BE2C (cell line): Measurements from ENCODE around the gene PTOV1.

Source experiments
- DNase-seq: peaks from one replicate; pipeline ENCODE4 v3.0.0-alpha.2; 2020
- H3K27me3 ChIP-seq: fragments of 250-450 bp; sonication (Bioruptor Pico); 2 replicates; pipeline ENCODE4 v1.5.1; 2020; ENCODE audit warnings: mild to moderate bottlenecking
- H3K36me3 ChIP-seq: fragments of 250-450 bp; sonication (Bioruptor Pico); 2 replicates; pipeline ENCODE4 v1.5.1; 2020; ENCODE audit warnings: mild to moderate bottlenecking
- H3K4me1 ChIP-seq: fragments of 250-450 bp; sonication (Bioruptor Pico); 2 replicates; pipeline ENCODE4 v1.5.1; 2020
- H3K4me3 ChIP-seq: 2 replicates; pipeline ENCODE4 v1.5.1; 2011; ENCODE audit warnings: low read depth, low read length
- H3K9me3 ChIP-seq: fragments of 250-450 bp; sonication (Bioruptor Pico); 2 replicates; pipeline ENCODE4 v1.5.1; 2020
- CTCF ChIP-seq: IDR thresholded peaks from 2 replicates; pipeline ENCODE4 v1.5.1; 2012; ENCODE audit warnings: mild to moderate bottlenecking, low read depth, low read length

The PTOV1 gene

GRCh38 chr19:49889038-49889686 lies 38.2 kb downstream of the PTOV1 start:
- DNase-seq: no peak
- no peaks in the 10 kb centered on the region for H3K9me3 ChIP-seq
- H3K4me1 ChIP-seq: peaks cover 6% of the 10 kb centered on the region; the same call in 1 of the 2 replicates
- H3K36me3 ChIP-seq: no peaks in the 10 kb centered on the region; the same call in 1 of the 2 replicates
- TF ChIP-seq CTCF: no peak
- H3K27me3 ChIP-seq: no peaks in the 10 kb centered on the region
- no peak overlapping the region for H3K4me3 ChIP-seq

DNA sequence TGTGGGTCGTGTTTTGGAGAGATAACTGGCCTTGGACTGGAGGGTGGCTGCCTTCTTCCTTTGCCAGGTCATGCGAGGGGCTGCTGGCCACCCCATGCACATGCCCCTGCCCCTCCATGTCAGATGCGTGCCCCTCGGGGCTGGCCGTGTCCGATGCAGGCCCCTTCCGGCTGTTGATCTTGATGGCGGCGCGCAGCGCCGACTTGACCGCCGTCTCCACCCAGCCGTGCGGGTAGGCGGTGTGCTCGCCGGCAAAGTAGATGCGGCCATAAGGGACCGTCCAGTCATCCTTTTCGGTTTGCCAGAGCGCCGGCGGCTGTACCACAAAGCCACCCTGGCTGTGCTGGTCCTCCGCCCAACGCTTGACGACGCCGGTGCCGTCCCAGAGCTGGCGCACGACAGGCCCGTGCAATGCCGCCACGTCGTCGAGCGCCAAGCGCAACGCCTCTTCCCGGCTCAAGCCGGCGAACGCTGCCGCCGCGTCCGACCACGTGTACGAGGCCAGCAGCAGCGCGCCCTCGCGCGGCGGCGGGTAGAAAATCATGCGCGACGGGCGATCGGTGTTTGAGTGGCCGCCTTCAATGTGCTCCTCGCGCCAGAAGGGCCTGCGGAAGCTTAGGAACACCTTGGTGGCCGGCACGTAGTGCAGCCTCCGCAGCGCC lies 38.9 kb downstream of the PTOV1 start:
- DNase-seq: no peak
- peaks cover 6% of the 10 kb centered on the region; the same call in 1 of the 2 replicates for H3K4me1 ChIP-seq

GRCh38 chr19:49890349-49891311 lies 39.7 kb downstream of the PTOV1 start:
- peak overlapping the region; percentile 43 for H3K4me3 ChIP-seq
- H3K9me3 ChIP-seq: no peaks in the 10 kb centered on the region

More for the DNA sequence above, 38.9 kb downstream of the PTOV1 start:
- Histone ChIP-seq H3K36me3 (no peaks in the 10 kb centered on the region), H3K4me3 (no peak overlapping the region; the same call in 1 of the 2 replicates), H3K9me3 (no peaks in the 10 kb centered on the region), H3K27me3 (no peaks in the 10 kb centered on the region)
- TF ChIP-seq CTCF: no peak

DNA sequence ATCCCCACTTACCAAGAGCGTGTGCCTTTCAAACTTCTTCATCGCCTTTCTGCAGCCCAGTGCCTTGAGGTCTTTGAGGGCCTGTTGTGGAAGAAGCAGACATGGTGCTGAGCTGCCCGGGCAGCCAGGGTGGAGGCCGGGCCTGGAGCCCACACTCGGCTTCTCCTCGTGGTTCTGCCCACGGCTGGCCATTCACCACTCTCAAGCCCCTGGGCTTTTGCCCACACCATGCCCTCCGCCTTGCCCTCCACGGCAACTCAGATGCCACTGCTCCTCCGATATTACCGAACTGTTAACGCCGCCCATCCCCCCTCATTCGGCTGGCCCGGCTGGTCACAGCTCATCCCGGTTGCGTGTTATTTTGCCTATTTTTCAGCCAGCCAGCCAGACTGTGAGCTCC lies 40.4 kb downstream of the PTOV1 start:
- no peaks in the 10 kb centered on the region for H3K27me3 ChIP-seq
- peaks cover 6% of the 10 kb centered on the region; the same call in 1 of the 2 replicates for H3K4me1 ChIP-seq
- H3K36me3 ChIP-seq: no peaks in the 10 kb centered on the region
- no peak for DNase-seq
- H3K9me3 ChIP-seq: no peaks in the 10 kb centered on the region
- TF ChIP-seq CTCF: no peak
- H3K4me3 ChIP-seq: no peak overlapping the region

More at GRCh38 chr19:49890349-49891311, 39.7 kb downstream of the PTOV1 start:
- TF ChIP-seq CTCF: peak; percentile 11; the same call in 1 of the 2 replicates
- DNase-seq: peak; percentile 82
- Histone ChIP-seq H3K4me1 (peaks cover 6% of the 10 kb centered on the region; the same call in 1 of the 2 replicates), H3K36me3 (no peaks in the 10 kb centered on the region), H3K27me3 (no peaks in the 10 kb centered on the region)

DNA sequence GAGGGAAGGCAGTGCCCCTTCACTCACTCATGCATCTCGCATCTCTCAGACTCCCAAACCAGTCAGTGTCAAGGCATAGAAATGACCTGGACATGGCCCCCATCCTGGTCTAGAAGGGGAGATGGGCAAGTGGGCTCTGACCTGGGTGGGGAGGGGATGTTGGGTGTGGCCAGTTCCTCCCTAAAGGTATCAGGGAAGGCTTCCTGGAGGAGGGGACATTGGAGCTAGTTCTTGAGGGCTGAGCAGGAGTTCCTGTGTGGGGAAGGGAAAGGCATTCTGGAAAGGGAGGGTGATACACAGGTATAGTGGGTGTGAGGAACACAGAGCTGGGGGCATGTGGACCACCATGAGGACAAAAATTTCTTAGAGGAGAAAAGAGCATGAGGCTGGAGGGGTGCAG lies 41.8 kb downstream of the PTOV1 start:
- H3K4me1 ChIP-seq: peaks cover 6% of the 10 kb centered on the region; the same call in 1 of the 2 replicates
- DNase-seq: no peak
- no peaks in the 10 kb centered on the region for H3K27me3 ChIP-seq
- no peak for TF ChIP-seq CTCF
- H3K4me3 ChIP-seq: no peak overlapping the region
- H3K36me3 ChIP-seq: no peaks in the 10 kb centered on the region
- no peaks in the 10 kb centered on the region for H3K9me3 ChIP-seq
